GM15510 (cell line): ENCODE measurements around the gene SP8.

ENCODE experiments used
- POLR2A ChIP-seq: IDR thresholded peaks from 3 replicates; pipeline ENCODE4 v1.6.1; 2011; ENCODE audit warnings: borderline replicate concordance; ENCODE audit not compliant: insufficient read length; ENCODE audit errors: extremely low read depth

SP8 gene

GRCh38 chr7:20783125-20783699 is 3.5 kb downstream of the SP8 start:
- no peak for TF ChIP-seq POLR2A

DNA sequence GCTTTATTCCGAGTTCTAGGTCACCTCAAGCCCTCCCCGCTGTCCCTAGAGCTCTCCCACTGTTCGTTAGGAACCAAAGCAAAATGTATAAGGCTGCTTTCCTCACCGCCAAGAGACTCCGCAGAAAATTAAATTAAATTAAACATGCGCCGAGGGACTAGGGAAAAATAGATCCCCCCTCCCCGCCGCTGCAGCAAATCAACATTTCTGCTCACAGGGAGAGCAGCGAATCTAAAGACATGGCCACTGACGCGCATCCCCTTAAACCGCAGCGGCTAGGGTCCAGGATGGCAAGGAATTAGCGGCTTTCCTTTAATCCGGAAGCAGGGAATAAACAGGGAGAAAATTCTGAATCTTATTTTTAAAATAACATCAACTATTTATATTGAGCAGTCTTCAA is 7.6 kb downstream of the SP8 start:
- no peak for TF ChIP-seq POLR2A

- no peak for TF ChIP-seq POLR2A
Measured at GRCh38 chr7:20778063-20778721, 8.5 kb downstream of the SP8 start.

DNA sequence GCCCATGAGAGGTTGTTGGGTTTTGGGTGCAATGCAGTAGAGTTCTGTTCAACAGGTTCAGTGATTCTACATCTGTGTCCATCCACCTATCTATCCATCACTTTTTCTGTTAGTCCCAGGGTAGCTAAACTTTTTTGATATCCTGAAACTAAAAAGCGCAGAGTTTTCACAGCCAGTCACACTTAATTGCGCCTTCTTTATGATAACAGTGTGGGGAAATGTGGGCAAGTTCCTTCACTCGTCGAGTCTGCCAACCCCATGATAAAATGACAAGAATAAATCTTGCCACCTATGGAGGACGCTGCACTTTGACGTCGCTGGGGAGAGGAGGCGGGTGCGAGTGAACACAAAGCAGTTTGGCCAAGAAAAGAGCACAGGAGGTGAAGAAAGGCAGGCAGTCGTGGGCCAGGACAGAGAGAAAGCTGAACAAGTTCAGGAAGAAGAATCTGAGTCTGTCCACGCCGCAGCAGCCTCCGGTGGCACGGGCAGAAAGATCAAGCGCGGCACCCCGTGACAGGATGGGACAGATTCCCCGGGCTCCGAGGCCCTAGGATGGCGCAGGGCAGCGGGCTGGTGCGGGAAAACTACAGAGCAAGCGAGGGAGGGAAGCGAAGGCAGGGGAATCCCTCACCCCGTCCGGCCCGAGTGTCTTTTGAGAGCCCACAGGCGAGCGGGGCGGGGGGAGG is 9.2 kb downstream of the SP8 start:
- TF ChIP-seq POLR2A: no peak

DNA sequence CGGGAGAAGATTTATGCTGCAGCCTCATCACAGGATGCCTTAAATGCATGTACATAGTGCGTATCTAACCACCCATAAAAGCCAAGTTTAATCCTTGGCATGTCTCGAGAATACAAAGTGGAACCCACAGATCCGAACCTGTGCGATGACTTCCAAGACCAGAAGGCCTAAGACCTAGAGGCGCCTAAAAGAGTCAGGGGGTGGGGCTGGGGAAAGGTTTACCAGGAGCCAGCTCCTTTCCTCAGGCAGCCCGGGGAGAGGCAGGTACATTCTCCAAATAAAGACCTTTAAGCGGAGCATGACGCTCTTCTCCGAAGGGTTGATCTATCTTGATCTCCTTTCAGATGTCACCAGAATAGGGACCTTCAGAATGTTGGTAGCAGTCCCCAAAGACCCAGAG is 9.7 kb downstream of the SP8 start:
- no peak for TF ChIP-seq POLR2A

DNA sequence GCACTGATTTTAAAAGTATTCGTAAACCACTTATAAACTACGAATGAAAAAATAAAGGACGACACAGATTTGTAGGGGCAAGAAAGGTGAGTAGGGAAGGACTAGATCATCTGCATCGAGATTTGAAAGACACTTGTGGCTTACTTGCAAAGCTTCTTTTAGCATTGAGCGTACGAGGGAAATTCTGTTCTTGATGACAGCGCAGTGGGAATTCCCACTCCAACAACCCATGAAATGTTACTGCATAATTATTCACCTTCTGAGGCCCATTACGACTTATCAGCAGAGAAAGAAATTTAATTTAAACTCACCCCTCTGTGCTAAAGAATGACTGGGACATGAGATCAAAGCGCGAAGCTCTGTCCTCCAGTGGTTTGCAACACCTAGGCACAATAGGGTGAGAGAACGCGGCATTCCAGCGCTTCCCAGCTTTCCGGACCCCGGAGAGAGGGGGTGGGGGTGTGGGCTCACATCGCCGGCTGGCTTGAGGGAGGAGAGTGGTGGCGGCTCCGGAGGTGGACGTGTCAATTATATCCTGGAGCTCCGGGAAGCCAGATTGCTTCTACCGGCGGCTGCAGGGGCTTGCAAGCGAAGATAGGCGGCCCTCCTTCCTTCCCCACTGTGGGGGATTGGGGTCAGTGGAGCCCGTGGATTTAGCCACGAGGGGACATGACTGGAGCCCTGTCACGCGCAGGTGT is 10.3 kb downstream of the SP8 start:
- TF ChIP-seq POLR2A: no peak

- TF ChIP-seq POLR2A: no peak
Measured at GRCh38 chr7:20754001-20754400, 32.7 kb downstream of the SP8 start.

GRCh38 chr7:20749906-20750305 is 36.8 kb downstream of the SP8 start:
- TF ChIP-seq POLR2A: no peak

GRCh38 chr7:20748853-20749252 is 37.8 kb downstream of the SP8 start:
- no peak for TF ChIP-seq POLR2A

- no peak for TF ChIP-seq POLR2A
Measured at GRCh38 chr7:20747001-20747400, 39.7 kb downstream of the SP8 start.

DNA sequence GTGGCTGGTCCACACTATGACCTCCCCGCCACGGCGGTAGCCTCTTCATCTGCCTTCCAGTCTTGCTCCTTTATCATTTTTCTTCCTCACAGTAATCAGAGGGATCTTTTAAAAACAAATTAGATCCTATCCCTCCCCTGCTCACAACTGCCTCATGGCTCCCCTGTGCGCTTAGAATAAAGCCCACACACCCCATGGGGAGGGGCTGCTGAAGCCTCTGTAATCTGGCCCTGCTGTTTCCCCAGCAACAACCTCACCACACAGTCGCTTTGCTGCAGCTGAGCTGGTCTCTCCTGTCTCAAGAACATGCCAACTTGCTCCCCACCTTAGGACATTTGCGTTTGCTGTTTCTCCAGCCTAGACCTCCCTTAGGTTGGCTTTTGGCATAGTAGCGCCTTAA is 41.0 kb downstream of the SP8 start:
- no peak for TF ChIP-seq POLR2A

- TF ChIP-seq POLR2A: no peak
Measured at GRCh38 chr7:20744954-20745446, 41.7 kb downstream of the SP8 start.

DNA sequence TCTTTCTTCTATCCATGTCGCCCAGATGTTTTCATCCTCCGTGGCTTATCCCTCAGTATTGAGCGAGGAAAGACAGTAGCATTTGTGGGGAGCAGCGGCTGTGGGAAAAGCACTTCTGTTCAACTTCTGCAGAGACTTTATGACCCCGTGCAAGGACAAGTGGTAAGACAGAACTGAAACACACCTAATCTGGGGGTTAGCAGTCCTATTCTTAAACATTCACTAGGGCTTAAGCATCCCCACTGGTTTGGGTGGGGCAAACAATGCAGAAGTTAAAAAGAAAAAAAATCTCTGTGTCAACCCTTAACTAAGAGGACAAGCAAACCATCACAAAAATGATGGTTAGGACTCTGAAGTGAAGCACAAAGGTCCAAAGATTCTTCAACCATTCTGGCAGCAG is 43.8 kb downstream of the SP8 start:
- no peak for TF ChIP-seq POLR2A

GRCh38 chr7:20741801-20742200 is 44.9 kb downstream of the SP8 start:
- no peak for TF ChIP-seq POLR2A
